Left lobe of liver (tissue), 2 donors: Measurements from ENCODE around the gene VPS37C. TPM values are rescaled to one million over a fixed set of nuclear protein-coding genes. Genes with fewer than 3 reads are reported as not detected.

ENCODE experiments used
- ATAC-seq: fragments of 200-7000 bp; cut with Tn5 transposase; one replicate; pipeline ENCODE4 v1.9.1; 2020; ENCODE audit warnings: mild to moderate bottlenecking, moderate library complexity
- DNase-seq: peaks from one replicate; pipeline ENCODE4 v3.0.0-alpha.2; 2020; ENCODE audit warnings: low spot score
- total RNA-seq: library from RNA; stranded (reverse); gene quantifications from one replicate; pipeline ENCODE4 v1.2.1, GENCODE V29; 2021
- donor health status: DM: no; HTN: no; CAD: no; lungs with moderate emphysema.
- donor health status: DM: no; HTN: yes; CAD: no.

Gene VPS37C
- total RNA-seq, 1 donor from 2014 or later, result 5.9 TPM

GRCh38 chr11:61119571-61119970 is 41.7 kb downstream of the VPS37C start:
- DNase-seq (no peak), ATAC-seq (no peak)

- DNase-seq (no peak), ATAC-seq (no peak)
Measured at GRCh38 chr11:61119055-61119454, 42.2 kb downstream of the VPS37C start.

GRCh38 chr11:61118406-61118805 is 42.8 kb downstream of the VPS37C start:
- no peak for DNase-seq
- no peak for ATAC-seq

GRCh38 chr11:61118004-61118403 is 43.2 kb downstream of the VPS37C start:
- DNase-seq, result no peak

GRCh38 chr11:61117168-61117520 is 44.1 kb downstream of the VPS37C start:
- ATAC-seq (no peak), DNase-seq (no peak)

More at GRCh38 chr11:61118004-61118403, 43.2 kb downstream of the VPS37C start:
- ATAC-seq, result no peak

- DNase-seq, result no peak
- ATAC-seq, result no peak
Measured at GRCh38 chr11:61116426-61117167, 44.6 kb downstream of the VPS37C start.

- no peak for DNase-seq
- ATAC-seq, result no peak
Measured at GRCh38 chr11:61115498-61116224, 45.6 kb downstream of the VPS37C start.

GRCh38 chr11:61114913-61115312 is 46.3 kb downstream of the VPS37C start:
- DNase-seq, result no peak
- ATAC-seq, result no peak

GRCh38 chr11:61113201-61113600 is 48.0 kb downstream of the VPS37C start:
- ATAC-seq (no peak), DNase-seq (no peak)

GRCh38 chr11:61112575-61112974 is 48.7 kb downstream of the VPS37C start:
- ATAC-seq, result no peak
- DNase-seq, result no peak

- ATAC-seq (no peak), DNase-seq (no peak)
Measured at GRCh38 chr11:61111786-61112517, 49.3 kb downstream of the VPS37C start.

GRCh38 chr11:61111050-61111435 is 50.2 kb downstream of the VPS37C start:
- ATAC-seq (no peak), DNase-seq (no peak)

GRCh38 chr11:61110255-61111049 is 50.8 kb downstream of the VPS37C start:
- no peak for DNase-seq
- no peak for ATAC-seq

GRCh38 chr11:61109671-61110070 is 51.6 kb downstream of the VPS37C start:
- ATAC-seq, result no peak
- DNase-seq, result no peak

GRCh38 chr11:61108847-61109585 is 52.2 kb downstream of the VPS37C start:
- DNase-seq (no peak), ATAC-seq (no peak)

GRCh38 chr11:61107888-61108287 is 53.3 kb downstream of the VPS37C start:
- DNase-seq, result no peak
- ATAC-seq, result no peak

- no peak for DNase-seq
- ATAC-seq, result no peak
Measured at GRCh38 chr11:61106894-61107470, 54.2 kb downstream of the VPS37C start.

GRCh38 chr11:61106296-61106695 is 54.9 kb downstream of the VPS37C start:
- ATAC-seq (peak; percentile 15), DNase-seq (no peak)

- DNase-seq (no peak), ATAC-seq (no peak)
Measured at GRCh38 chr11:61104963-61105362, 56.3 kb downstream of the VPS37C start.

- ATAC-seq (no peak), DNase-seq (no peak)
Measured at GRCh38 chr11:61103851-61104423, 57.3 kb downstream of the VPS37C start.
